GM23338 (cell line): ENCODE measurements around the gene IGFBPL1. TPM values are rescaled to one million over a fixed set of nuclear protein-coding genes. Genes with fewer than 3 reads are reported as not detected.

Experiments
- ATAC-seq: fragments of 200-7000 bp; cut with Tn5 transposase; 3 replicates; pipeline ENCODE4 v1.9.1; 2020
- DNase-seq: peaks from one replicate; pipeline ENCODE4 v3.0.0-alpha.2; 2015; ENCODE audit warnings: low spot score
- H2AFZ ChIP-seq: fragments of 200-600 bp; sonication (generic); 2 replicates; pipeline ENCODE4 v1.8.0; 2016; ENCODE audit warnings: antibody characterized with exemption, mild to moderate bottlenecking, moderate library complexity
- H3F3A ChIP-seq: fragments of 200-600 bp; sonication (generic); replicated peaks from 2 replicates; pipeline ENCODE4 v1.8.0; 2017; ENCODE audit warnings: antibody characterized with exemption, mixed run types, low read depth
- H3K27ac ChIP-seq: fragments of 200-600 bp; sonication (generic); 2 replicates; pipeline ENCODE4 v1.6.1; 2016; ENCODE audit warnings: low read depth
- H3K27me3 ChIP-seq: fragments of 200-600 bp; sonication (generic); 2 replicates; pipeline ENCODE4 v1.8.0; 2016; ENCODE audit warnings: mild to moderate bottlenecking, mixed run types, moderate library complexity; ENCODE audit not compliant: insufficient read depth
- H3K36me3 ChIP-seq: fragments of 200-600 bp; sonication (generic); 2 replicates; pipeline ENCODE4 v1.8.0; 2016; ENCODE audit warnings: mild to moderate bottlenecking; ENCODE audit not compliant: insufficient read depth
- H3K4me1 ChIP-seq: fragments of 200-600 bp; sonication (generic); 2 replicates; pipeline ENCODE4 v1.8.0; 2016; ENCODE audit warnings: mild to moderate bottlenecking, moderate library complexity; ENCODE audit not compliant: insufficient read depth
- H3K4me2 ChIP-seq: fragments of 200-600 bp; sonication (generic); 2 replicates; pipeline ENCODE4 v1.7.1; 2017; ENCODE audit warnings: mixed run types
- H3K4me3 ChIP-seq: fragments of 200-600 bp; sonication (generic); 2 replicates; pipeline ENCODE4 v1.6.1; 2016; ENCODE audit warnings: mixed run types
- H3K79me2 ChIP-seq: fragments of 200-600 bp; sonication (generic); replicated peaks from 2 replicates; pipeline ENCODE4 v1.8.0; 2017; ENCODE audit warnings: mild to moderate bottlenecking; ENCODE audit not compliant: insufficient read depth
- H3K9me2 ChIP-seq: fragments of 200-600 bp; sonication (generic); 2 replicates; pipeline ENCODE4 v1.8.0; 2017; ENCODE audit not compliant: insufficient read depth
- H4K20me1 ChIP-seq: fragments of 200-600 bp; sonication (generic); replicated peaks from 2 replicates; pipeline ENCODE4 v1.8.0; 2017; ENCODE audit warnings: mild to moderate bottlenecking; ENCODE audit not compliant: insufficient read depth
- H3K27ac Mint-ChIP-seq: 2 replicates; pipeline ENCODE4 v1.8.0; 2020; ENCODE audit warnings: inconsistent platforms, mild to moderate bottlenecking, moderate library complexity, mixed read lengths
- H3K27me3 Mint-ChIP-seq: 3 replicates; pipeline ENCODE4 v1.8.0; 2022; ENCODE audit warnings: low read depth, mild to moderate bottlenecking, moderate library complexity, mixed read lengths, inconsistent platforms; ENCODE audit not compliant: insufficient read depth, poor library complexity
- H3K36me3 Mint-ChIP-seq: 3 replicates; pipeline ENCODE4 v1.8.0; 2021; ENCODE audit warnings: low read depth, mild to moderate bottlenecking, inconsistent platforms, moderate library complexity, mixed read lengths
- H3K4me1 Mint-ChIP-seq: 3 replicates; pipeline ENCODE4 v1.8.0; 2020; ENCODE audit warnings: mild to moderate bottlenecking, inconsistent platforms, mixed read lengths
- H3K4me3 Mint-ChIP-seq: 3 replicates; pipeline ENCODE4 v1.8.0; 2021; ENCODE audit warnings: moderate library complexity, mild to moderate bottlenecking, inconsistent platforms, mixed read lengths
- H3K9me3 Mint-ChIP-seq: 3 replicates; pipeline ENCODE4 v1.8.0; 2020; ENCODE audit warnings: moderate library complexity, mild to moderate bottlenecking, inconsistent platforms, mixed read lengths
- CREB1 ChIP-seq: fragments of 250-450 bp; sonication (Bioruptor Pico); IDR thresholded peaks from 2 replicates; pipeline ENCODE4 v1.5.0; 2020; ENCODE audit warnings: low read depth, mild to moderate bottlenecking, moderate library complexity
- CTCF ChIP-seq, 2 experiments: fragments of 200-600 bp in 1 of 2; sonication (generic) in 1 of 2; conservative IDR thresholded peaks; 2 replicates each; pipeline versions ENCODE4 v1.5.1 to v1.6.1; 2016 to 2017; ENCODE audit warnings: antibody characterized with exemption in 2 of 2, low read depth in 2 of 2, mild to moderate bottlenecking in 2 of 2, moderate library complexity in 1 of 2
- ETS1 ChIP-seq: IDR thresholded peaks from 2 replicates; pipeline ENCODE4 v1.6.1; 2016; ENCODE audit warnings: antibody characterized with exemption
- EZH2 ChIP-seq: fragments of 200-600 bp; sonication (generic); IDR thresholded peaks from one replicate; pipeline ENCODE4 v1.8.0; 2017; ENCODE audit warnings: antibody characterized with exemption, mild to moderate bottlenecking, low read depth; ENCODE audit not compliant: unreplicated experiment
- EZH2phosphoT487 ChIP-seq: fragments of 200-600 bp; sonication (generic); IDR thresholded peaks from one replicate; pipeline ENCODE4 v1.8.1; 2018; ENCODE audit warnings: antibody characterized with exemption; ENCODE audit not compliant: unreplicated experiment
- JUNB ChIP-seq: IDR thresholded peaks from one replicate; pipeline ENCODE4 v1.6.1; 2016; ENCODE audit warnings: antibody characterized with exemption; ENCODE audit not compliant: unreplicated experiment
- NANOG ChIP-seq: IDR thresholded peaks from 2 replicates; pipeline ENCODE4 v1.6.1; 2016; ENCODE audit warnings: antibody characterized with exemption, borderline replicate concordance
- POLR2AphosphoS5 ChIP-seq: IDR thresholded peaks from 2 replicates; pipeline ENCODE4 v1.6.1; 2016; ENCODE audit warnings: antibody characterized with exemption, low read depth
- STAT1 ChIP-seq: IDR thresholded peaks from one replicate; pipeline ENCODE4 v1.6.1; 2016; ENCODE audit warnings: antibody characterized with exemption; ENCODE audit not compliant: unreplicated experiment
- ZNF114 ChIP-seq: fragments of 250-450 bp; sonication (Bioruptor Pico); IDR thresholded peaks from 2 replicates; pipeline ENCODE4 v1.5.0; 2020; ENCODE audit warnings: mild to moderate bottlenecking, moderate library complexity
- ZNF462 ChIP-seq: fragments of 250-450 bp; sonication (Bioruptor Pico); IDR thresholded peaks from 2 replicates; pipeline ENCODE4 v1.5.0; 2020; ENCODE audit warnings: mild to moderate bottlenecking, moderate library complexity
- polyA plus RNA-seq: library from polyadenylated mRNA; unstranded; fragments of >200 nt; fragmentation: Nextera tagmentation; extraction: Ambion mirVana; gene quantifications from 2 replicates; pipeline ENCODE4 v1.2.1, GENCODE V29; 2016
- total RNA-seq: library from RNA; depleted of rRNA; stranded (reverse); fragments of >200 nt; shearing (Covaris generic); gene quantifications from 2 replicates; pipeline ENCODE4 v1.2.3, GENCODE V29; 2014

IGFBPL1 gene
- total and polyA plus RNA-seq, 2 experiments from 2014 or later: 9.4 to 75.6 TPM

GRCh38 chr9:38422555-38423260 lies 1.5 kb downstream of the IGFBPL1 start (continued):
- TF ChIP-seq CTCF (conservative IDR thresholded peaks at IDR 0.05; ENCODE audit: low read depth in 2 of 2): no peak
- TF ChIP-seq CREB1 (CRISPR knock-in tag): no peak
- no peak for TF ChIP-seq NANOG
- TF ChIP-seq EZH2phosphoT487: no peak
- no peak for TF ChIP-seq STAT1
- TF ChIP-seq ETS1: no peak
- TF ChIP-seq POLR2AphosphoS5: no peak
- TF ChIP-seq EZH2: no peak
- no peak for TF ChIP-seq JUNB

GRCh38 chr9:38421498-38422211 lies 2.6 kb downstream of the IGFBPL1 start:
- Mint-ChIP-seq H3K27ac (no peak overlapping the region; the same call in 1 of the 2 replicates), H3K9me3 (no peaks in the 10 kb centered on the region), H3K36me3 (no peaks in the 10 kb centered on the region), H3K4me3 (peak overlapping the region; percentile 50; the same call in 1 of the 3 replicates), H3K27me3 (peaks cover 38% of the 10 kb centered on the region), H3K4me1 (peaks cover 46% of the 10 kb centered on the region)
- no peaks in the 10 kb centered on the region for H3K79me2 ChIP-seq
- no peaks in the 10 kb centered on the region for H3K36me3 ChIP-seq
- H4K20me1 ChIP-seq: no peaks in the 10 kb centered on the region; the same call in 1 of the 2 replicates
- peak overlapping the region; percentile 29 for H3K4me2 ChIP-seq
- peaks cover 6% of the 10 kb centered on the region; the same call in 1 of the 2 replicates for H3F3A ChIP-seq
- no peak overlapping the region for H2AFZ ChIP-seq
- H3K4me3 ChIP-seq: no peak overlapping the region
- no peak overlapping the region for H3K27ac ChIP-seq
- peaks cover 34% of the 10 kb centered on the region for H3K4me1 ChIP-seq
- DNase-seq (peak; percentile 72), ATAC-seq (peak; percentile 42)
- no peaks in the 10 kb centered on the region for H3K9me2 ChIP-seq
- H3K27me3 ChIP-seq: peaks cover 41% of the 10 kb centered on the region
- TF ChIP-seq EZH2phosphoT487 (no peak), ZNF462 (no peak), ZNF114 (CRISPR knock-in tag) (no peak)
